MM.1S (cell line): Measurements from ENCODE around the gene ATP23.

Source experiments
- DNase-seq: peaks from one replicate; pipeline ENCODE4 v3.0.0-alpha.2; 2015
- H2AFZ ChIP-seq: fragments of 300-600 bp; sonication (generic); 2 replicates; pipeline ENCODE4 v1.6.0; 2016; ENCODE audit warnings: antibody characterized with exemption, low read length
- H3F3A ChIP-seq: fragments of 300-600 bp; sonication (generic); 2 replicates; pipeline ENCODE4 v1.6.1; 2016; ENCODE audit warnings: mild to moderate bottlenecking, antibody characterized with exemption, low read length, moderate library complexity, mixed read lengths; ENCODE audit not compliant: insufficient read depth
- H3K27ac ChIP-seq: fragments of 300-600 bp; sonication (generic); 2 replicates; pipeline ENCODE4 v1.5.1; 2016; ENCODE audit warnings: mild to moderate bottlenecking, low read length
- H3K27me3 ChIP-seq: fragments of 300-600 bp; sonication (generic); replicated peaks from 2 replicates; pipeline ENCODE4 v1.6.0; 2016; ENCODE audit warnings: low read length; ENCODE audit not compliant: insufficient read depth
- H3K36me3 ChIP-seq: fragments of 300-600 bp; sonication (generic); replicated peaks from 2 replicates; pipeline ENCODE4 v1.6.1; 2016; ENCODE audit warnings: mild to moderate bottlenecking, low read length, mixed read lengths; ENCODE audit not compliant: insufficient read depth
- H3K4me1 ChIP-seq: fragments of 300-600 bp; sonication (generic); 2 replicates; pipeline ENCODE4 v1.6.1; 2016; ENCODE audit warnings: low read length, mixed read lengths
- H3K4me2 ChIP-seq: fragments of 300-600 bp; sonication (generic); 2 replicates; pipeline ENCODE4 v1.6.0; 2016; ENCODE audit warnings: low read depth, low read length
- H3K4me3 ChIP-seq: fragments of 300-600 bp; sonication (generic); 2 replicates; pipeline ENCODE4 v1.5.1; 2016; ENCODE audit warnings: low read length, mixed read lengths
- H3K79me2 ChIP-seq: fragments of 300-600 bp; sonication (generic); 2 replicates; pipeline ENCODE4 v1.6.1; 2016; ENCODE audit warnings: mixed run types, low read length, mixed read lengths
- H3K9ac ChIP-seq: fragments of 300-600 bp; sonication (generic); 2 replicates; pipeline ENCODE4 v1.6.1; 2016; ENCODE audit warnings: low read length, mixed read lengths
- H3K9me2 ChIP-seq: fragments of 300-600 bp; sonication (generic); replicated peaks from 2 replicates; pipeline ENCODE4 v1.6.1; 2016; ENCODE audit warnings: mild to moderate bottlenecking, low read length, mixed read lengths; ENCODE audit not compliant: insufficient read depth
- H3K9me3 ChIP-seq: fragments of 300-600 bp; sonication (generic); replicated peaks from 2 replicates; pipeline ENCODE4 v1.6.1; 2016; ENCODE audit warnings: mild to moderate bottlenecking, low read length, mixed read lengths; ENCODE audit not compliant: insufficient read depth
- H4K20me1 ChIP-seq: fragments of 300-600 bp; sonication (generic); 2 replicates; pipeline ENCODE4 v1.6.1; 2016; ENCODE audit warnings: mild to moderate bottlenecking, low read length, moderate library complexity, mixed read lengths; ENCODE audit not compliant: insufficient read depth
- EZH2 ChIP-seq: fragments of 300-600 bp; sonication (generic); optimal IDR thresholded peaks from 2 replicates; pipeline ENCODE3; 2017; ENCODE audit warnings: low read depth, mild to moderate bottlenecking, antibody characterized with exemption, low read length, mixed read lengths
- EZH2phosphoT487 ChIP-seq: fragments of 300-600 bp; sonication (generic); IDR thresholded peaks from 2 replicates; pipeline ENCODE4 v1.6.1; 2018; ENCODE audit warnings: antibody characterized with exemption, low read length
- TF ChIP-seq, protein P1 (sequence below): fragments of 300-600 bp; sonication (generic); IDR thresholded peaks from 2 replicates; pipeline ENCODE4 v1.5.1; 2016; ENCODE audit warnings: antibody characterized with exemption, low read length, mixed read lengths

The ATP23 gene

DNA sequence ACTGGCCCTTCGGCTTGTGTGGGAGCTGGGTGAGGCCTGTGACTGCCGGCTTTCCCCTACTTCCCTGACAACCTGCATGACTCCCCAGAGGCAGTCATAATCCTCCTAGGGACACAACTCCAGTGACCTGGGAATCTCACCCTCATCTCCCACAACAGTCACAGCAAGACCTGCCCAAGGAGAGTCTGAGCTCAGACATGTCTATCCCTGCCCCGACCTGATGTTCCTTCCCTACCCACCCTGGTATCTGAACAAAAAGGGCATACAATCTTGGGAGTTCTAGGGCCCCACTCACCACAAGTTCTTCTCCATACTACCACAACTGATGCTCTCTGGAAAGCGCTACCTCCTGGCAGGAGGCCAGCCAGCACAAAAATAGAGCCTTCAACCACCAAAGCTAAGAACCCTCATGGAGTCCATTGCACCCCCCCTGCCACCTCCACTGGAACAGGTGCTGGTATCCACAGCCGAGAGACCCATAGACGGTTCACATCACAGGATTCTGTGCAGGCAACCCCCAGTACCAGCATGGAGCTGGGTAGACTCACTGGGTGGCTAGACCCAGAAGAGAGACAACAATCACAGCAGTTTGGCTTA, 16.8 kb downstream of the ATP23 start:
- H3K79me2 ChIP-seq, result no peaks in the 10 kb centered on the region
- no peak overlapping the region for H3K27ac ChIP-seq
- no peak overlapping the region for H2AFZ ChIP-seq
- no peaks in the 10 kb centered on the region for H3K9me3 ChIP-seq
- no peaks in the 10 kb centered on the region for H3F3A ChIP-seq
- H3K4me3 ChIP-seq, result no peak overlapping the region
- TF ChIP-seq, protein P1, sequence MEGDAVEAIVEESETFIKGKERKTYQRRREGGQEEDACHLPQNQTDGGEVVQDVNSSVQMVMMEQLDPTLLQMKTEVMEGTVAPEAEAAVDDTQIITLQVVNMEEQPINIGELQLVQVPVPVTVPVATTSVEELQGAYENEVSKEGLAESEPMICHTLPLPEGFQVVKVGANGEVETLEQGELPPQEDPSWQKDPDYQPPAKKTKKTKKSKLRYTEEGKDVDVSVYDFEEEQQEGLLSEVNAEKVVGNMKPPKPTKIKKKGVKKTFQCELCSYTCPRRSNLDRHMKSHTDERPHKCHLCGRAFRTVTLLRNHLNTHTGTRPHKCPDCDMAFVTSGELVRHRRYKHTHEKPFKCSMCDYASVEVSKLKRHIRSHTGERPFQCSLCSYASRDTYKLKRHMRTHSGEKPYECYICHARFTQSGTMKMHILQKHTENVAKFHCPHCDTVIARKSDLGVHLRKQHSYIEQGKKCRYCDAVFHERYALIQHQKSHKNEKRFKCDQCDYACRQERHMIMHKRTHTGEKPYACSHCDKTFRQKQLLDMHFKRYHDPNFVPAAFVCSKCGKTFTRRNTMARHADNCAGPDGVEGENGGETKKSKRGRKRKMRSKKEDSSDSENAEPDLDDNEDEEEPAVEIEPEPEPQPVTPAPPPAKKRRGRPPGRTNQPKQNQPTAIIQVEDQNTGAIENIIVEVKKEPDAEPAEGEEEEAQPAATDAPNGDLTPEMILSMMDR, result no peak
- no peak for TF ChIP-seq EZH2
- TF ChIP-seq EZH2phosphoT487, result no peak
- H4K20me1 ChIP-seq, result no peaks in the 10 kb centered on the region
- no peaks in the 10 kb centered on the region; the same call in 1 of the 2 replicates for H3K36me3 ChIP-seq
- H3K9me2 ChIP-seq, result no peaks in the 10 kb centered on the region
- no peak for DNase-seq
- no peak overlapping the region for H3K9ac ChIP-seq
- H3K27me3 ChIP-seq, result no peaks in the 10 kb centered on the region
- no peak overlapping the region for H3K4me2 ChIP-seq
- H3K4me1 ChIP-seq, result no peaks in the 10 kb centered on the region

DNA sequence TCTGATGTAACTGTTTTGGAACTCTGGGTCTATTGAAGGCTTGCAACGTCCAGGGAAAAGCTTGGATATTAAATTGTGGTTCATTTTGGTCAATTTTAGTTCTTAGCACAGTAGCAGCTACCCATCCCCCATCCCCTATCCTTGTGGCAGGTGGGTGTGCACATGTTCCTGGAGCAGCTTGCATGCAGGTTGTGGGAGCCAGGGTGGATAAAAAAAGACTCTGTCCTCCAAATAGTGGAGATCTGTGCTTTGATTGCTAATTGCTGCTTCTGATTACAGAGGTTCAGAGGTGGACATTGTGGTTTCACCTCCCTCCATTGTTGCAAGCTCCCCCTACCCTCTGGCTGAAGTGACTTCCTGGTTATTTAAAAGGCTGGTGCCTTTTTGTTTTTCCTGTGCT, 23.1 kb downstream of the ATP23 start:
- Histone ChIP-seq H3K4me3 (no peak overlapping the region), H3K79me2 (no peaks in the 10 kb centered on the region), H3K4me2 (no peak overlapping the region), H3K9ac (no peak overlapping the region), H3K9me2 (no peaks in the 10 kb centered on the region), H4K20me1 (no peaks in the 10 kb centered on the region), H3K4me1 (no peaks in the 10 kb centered on the region), H3K9me3 (no peaks in the 10 kb centered on the region), H3K27ac (no peak overlapping the region), H2AFZ (no peak overlapping the region), H3F3A (no peaks in the 10 kb centered on the region), H3K27me3 (no peaks in the 10 kb centered on the region), H3K36me3 (no peaks in the 10 kb centered on the region)
- DNase-seq, result no peak
- TF ChIP-seq EZH2phosphoT487 (no peak), EZH2 (no peak)
- TF ChIP-seq, protein P1, result no peak

DNA sequence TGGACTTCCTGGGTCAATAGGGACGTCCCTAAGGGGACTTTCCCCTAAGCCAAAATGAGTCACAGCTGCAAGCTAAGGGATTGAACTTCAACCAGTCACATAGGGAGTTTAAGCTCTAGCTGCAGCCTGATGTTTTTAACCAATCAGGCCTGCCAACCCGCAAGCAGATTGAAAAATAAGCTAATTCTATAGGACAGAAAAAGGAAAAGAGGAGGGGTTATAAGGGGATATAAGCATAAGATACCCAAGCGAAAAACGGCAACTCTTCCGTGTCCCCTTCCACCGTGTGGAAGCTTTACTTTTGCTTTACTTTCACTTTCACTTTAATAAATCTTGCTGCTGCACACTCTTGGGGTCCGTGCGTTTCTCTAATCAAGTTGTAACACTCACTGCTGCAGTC, 24.4 kb downstream of the ATP23 start:
- DNase-seq, result no peak
- no peaks in the 10 kb centered on the region for H3K9me3 ChIP-seq
- H3K36me3 ChIP-seq, result no peaks in the 10 kb centered on the region
- no peaks in the 10 kb centered on the region for H3K4me1 ChIP-seq
- no peaks in the 10 kb centered on the region for H3K9me2 ChIP-seq
- no peaks in the 10 kb centered on the region for H3K79me2 ChIP-seq
- no peak overlapping the region for H3K27ac ChIP-seq
- H3K9ac ChIP-seq, result no peak overlapping the region
- H4K20me1 ChIP-seq, result no peaks in the 10 kb centered on the region
- TF ChIP-seq EZH2phosphoT487 (no peak), EZH2 (no peak)
- TF ChIP-seq, protein P1, result no peak
- H3K4me3 ChIP-seq, result no peak overlapping the region
- H3F3A ChIP-seq, result no peaks in the 10 kb centered on the region
- no peak overlapping the region for H2AFZ ChIP-seq
- H3K4me2 ChIP-seq, result no peak overlapping the region
- H3K27me3 ChIP-seq, result no peaks in the 10 kb centered on the region
